Smooth muscle cell (in vitro differentiated cells): Measurements from ENCODE around the gene SMIM21. TPM values are rescaled to one million over a fixed set of nuclear protein-coding genes. Genes with fewer than 3 reads are reported as not detected.

Source experiments
- polyA plus RNA-seq: library from polyadenylated mRNA; unstranded; fragments of >200 nt; fragmentation: Nextera tagmentation; extraction: Ambion mirVana; gene quantifications from 2 replicates; pipeline ENCODE4 v1.2.1, GENCODE V29; 2016
- total RNA-seq: library from RNA; depleted of rRNA; stranded (reverse); fragments of >200 nt; gene quantifications from 2 replicates; pipeline ENCODE4 v1.2.3, GENCODE V29; 2014

SMIM21 gene
- total and polyA plus RNA-seq, 2 experiments from 2014 or later: not detected

Other genes with a start within 250 kb of the SMIM21 start
- gene PTGR3, start 218.6 kb downstream of the SMIM21 start, total RNA-seq: 32.9 and 35.0 TPM in 2 replicates
- gene PTGR3, start 218.6 kb downstream of the SMIM21 start, polyA plus RNA-seq: 29.6 and 29.7 TPM in 2 replicates
- gene TSHZ1, start 216.9 kb downstream of the SMIM21 start, total RNA-seq: 25.1 and 26.1 TPM in 2 replicates
- 20.7 and 21.3 TPM in 2 replicates for gene TSHZ1, start 216.9 kb downstream of the SMIM21 start, polyA plus RNA-seq